ENCODE data around the gene ARFGEF2.

ARFGEF2 gene

GRCh38 chr20:48921168-48921882 is at the start of gene ARFGEF2:
TSS of gene ARFGEF2 (plus strand) at chr20:48921711. CDS start at chr20:48921890, 179 bp downstream.
- H3K27ac ChIP-seq (ENCODE audit: low read length): peak within 1 kb of the TSS; percentile 57
- H3K36me3 ChIP-seq (replicated peaks; ENCODE audit: low read depth, low read length): peaks cover under 1% of the 10 kb centered on the region
- peaks cover 44% of the 10 kb centered on the region for H3K79me2 ChIP-seq (ENCODE audit: low read length)
- peaks cover 45% of the 10 kb centered on the region for H3K4me1 ChIP-seq (ENCODE audit: low read length)
- H3K4me3 ChIP-seq (ENCODE audit: low read length): peak within 1 kb of the TSS; percentile 83
- no peaks in the 10 kb centered on the region for H3K9me3 ChIP-seq (ENCODE audit: insufficient read depth, low read length)
- peak within 1 kb of the TSS; percentile 63 for H2AFZ ChIP-seq (ENCODE audit: low read depth, low read length)
- H3K4me2 ChIP-seq (ENCODE audit: low read length): peak within 1 kb of the TSS; percentile 78
- no peaks in the 10 kb centered on the region for H3K27me3 ChIP-seq (ENCODE audit: low read depth, low read length)
- TF ChIP-seq CTCF (IDR thresholded peaks at IDR 0.05; ENCODE audit: low read depth, low read length) (peak; percentile 3; the same call in 1 of the 2 replicates), EZH2phosphoT487 (IDR thresholded peaks at IDR 0.05; ENCODE audit: low read depth) (no peak)
- peak within 1 kb of the TSS; percentile 81 for H3K9ac ChIP-seq (ENCODE audit: low read length)
- 0 out of 2 replicates have a peak, but pooled peaks cover 3% of the 10 kb centered on the region for H4K20me1 ChIP-seq (ENCODE audit: insufficient read depth, low read length)

DNA sequence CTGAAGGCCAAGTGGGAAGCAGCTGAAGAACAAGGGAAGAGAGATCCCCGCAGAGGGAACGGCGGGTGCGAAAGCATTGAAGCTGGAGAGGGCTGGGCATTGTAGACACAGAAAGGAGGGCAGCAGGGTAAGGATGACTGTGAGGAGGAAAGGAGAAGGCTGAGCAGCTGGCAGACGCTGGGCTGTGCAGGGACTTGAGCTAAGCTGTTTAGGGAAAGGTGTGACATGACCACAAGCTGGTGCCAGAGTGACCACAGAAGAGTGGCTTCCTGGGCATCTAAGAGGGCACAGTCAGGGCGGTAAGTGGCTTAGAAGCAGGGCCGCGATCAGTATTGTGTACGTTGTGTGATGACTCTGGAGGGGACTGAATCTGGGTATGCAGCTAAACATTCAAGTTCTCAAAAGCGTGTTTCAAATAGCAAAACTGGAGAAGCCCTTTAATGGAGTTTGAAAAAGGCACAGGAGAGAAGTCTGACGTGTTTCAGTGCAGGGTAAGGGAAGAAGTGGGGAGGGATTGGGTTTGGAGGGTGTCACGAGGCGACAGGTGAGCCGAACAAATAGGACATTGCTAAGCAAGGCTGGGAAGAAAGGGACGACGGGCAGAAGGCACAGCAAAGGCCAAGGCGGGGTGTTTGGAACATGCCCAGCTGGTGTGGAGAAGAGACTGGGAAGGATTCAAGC is 46.1 kb upstream of the ARFGEF2 start:
- no peak overlapping the region for H3K27ac ChIP-seq (ENCODE audit: low read length)
- H3K27me3 ChIP-seq (ENCODE audit: low read depth, low read length): no peaks in the 10 kb centered on the region
- H3K4me1 ChIP-seq (ENCODE audit: low read length): peaks cover 18% of the 10 kb centered on the region
- H3K4me3 ChIP-seq (ENCODE audit: low read length): no peak overlapping the region
- no peak overlapping the region for H3K4me2 ChIP-seq (ENCODE audit: low read length)
- H3K36me3 ChIP-seq (replicated peaks; ENCODE audit: low read depth, low read length): no peaks in the 10 kb centered on the region
- H3K79me2 ChIP-seq (ENCODE audit: low read length): no peaks in the 10 kb centered on the region
- H3K9me3 ChIP-seq (ENCODE audit: insufficient read depth, low read length): no peaks in the 10 kb centered on the region
- H4K20me1 ChIP-seq (ENCODE audit: insufficient read depth, low read length): no peaks in the 10 kb centered on the region
- no peak overlapping the region for H2AFZ ChIP-seq (ENCODE audit: low read depth, low read length)
- no peak overlapping the region for H3K9ac ChIP-seq (ENCODE audit: low read length)
- TF ChIP-seq EZH2phosphoT487 (IDR thresholded peaks at IDR 0.05; ENCODE audit: low read depth): no peak
- no peak for TF ChIP-seq CTCF (IDR thresholded peaks at IDR 0.05; ENCODE audit: low read depth, low read length)

DNA sequence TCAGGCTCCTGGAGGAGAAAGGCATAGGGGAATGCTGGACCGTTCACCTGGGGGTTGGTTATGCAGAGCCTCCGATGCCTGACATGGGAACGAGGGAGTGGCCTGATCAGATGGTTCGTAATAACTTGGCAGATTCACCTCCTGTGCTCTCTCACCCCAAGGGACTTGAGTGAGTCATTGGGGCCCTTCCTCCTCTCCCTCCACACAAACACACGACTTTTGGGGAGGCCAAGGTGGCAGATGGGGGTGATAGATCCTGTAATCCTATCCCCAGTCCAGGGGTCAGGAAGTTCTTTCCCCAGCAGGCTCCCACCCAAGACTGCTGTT is 45.6 kb upstream of the ARFGEF2 start:
- peaks cover 16% of the 10 kb centered on the region for H3K4me1 ChIP-seq (ENCODE audit: low read length)
- H4K20me1 ChIP-seq (ENCODE audit: insufficient read depth, low read length): no peaks in the 10 kb centered on the region
- H2AFZ ChIP-seq (ENCODE audit: low read depth, low read length): no peak overlapping the region
- no peak overlapping the region for H3K4me2 ChIP-seq (ENCODE audit: low read length)
- no peaks in the 10 kb centered on the region for H3K79me2 ChIP-seq (ENCODE audit: low read length)
- H3K27me3 ChIP-seq (ENCODE audit: low read depth, low read length): no peaks in the 10 kb centered on the region
- H3K9me3 ChIP-seq (ENCODE audit: insufficient read depth, low read length): no peaks in the 10 kb centered on the region
- H3K4me3 ChIP-seq (ENCODE audit: low read length): no peak overlapping the region
- no peak overlapping the region for H3K27ac ChIP-seq (ENCODE audit: low read length)
- TF ChIP-seq EZH2phosphoT487 (IDR thresholded peaks at IDR 0.05; ENCODE audit: low read depth) (no peak), CTCF (IDR thresholded peaks at IDR 0.05; ENCODE audit: low read depth, low read length) (no peak)
- H3K9ac ChIP-seq (ENCODE audit: low read length): no peak overlapping the region
- H3K36me3 ChIP-seq (replicated peaks; ENCODE audit: low read depth, low read length): no peaks in the 10 kb centered on the region

GRCh38 chr20:48877304-48877703 is 44.2 kb upstream of the ARFGEF2 start:
- Histone ChIP-seq H4K20me1 (ENCODE audit: insufficient read depth, low read length) (no peaks in the 10 kb centered on the region), H3K36me3 (replicated peaks; ENCODE audit: low read depth, low read length) (no peaks in the 10 kb centered on the region), H3K27ac (ENCODE audit: low read length) (no peak overlapping the region), H3K27me3 (ENCODE audit: low read depth, low read length) (no peaks in the 10 kb centered on the region), H3K9me3 (ENCODE audit: insufficient read depth, low read length) (no peaks in the 10 kb centered on the region), H3K9ac (ENCODE audit: low read length) (no peak overlapping the region), H3K4me1 (ENCODE audit: low read length) (peaks cover 16% of the 10 kb centered on the region), H3K4me3 (ENCODE audit: low read length) (no peak overlapping the region), H3K4me2 (ENCODE audit: low read length) (no peak overlapping the region), H3K79me2 (ENCODE audit: low read length) (no peaks in the 10 kb centered on the region), H2AFZ (ENCODE audit: low read depth, low read length) (no peak overlapping the region)
- TF ChIP-seq CTCF (IDR thresholded peaks at IDR 0.05; ENCODE audit: low read depth, low read length): no peak
- no peak for TF ChIP-seq EZH2phosphoT487 (IDR thresholded peaks at IDR 0.05; ENCODE audit: low read depth)
